Measurements from ENCODE around the gene AMZ1.

The AMZ1 gene

DNA sequence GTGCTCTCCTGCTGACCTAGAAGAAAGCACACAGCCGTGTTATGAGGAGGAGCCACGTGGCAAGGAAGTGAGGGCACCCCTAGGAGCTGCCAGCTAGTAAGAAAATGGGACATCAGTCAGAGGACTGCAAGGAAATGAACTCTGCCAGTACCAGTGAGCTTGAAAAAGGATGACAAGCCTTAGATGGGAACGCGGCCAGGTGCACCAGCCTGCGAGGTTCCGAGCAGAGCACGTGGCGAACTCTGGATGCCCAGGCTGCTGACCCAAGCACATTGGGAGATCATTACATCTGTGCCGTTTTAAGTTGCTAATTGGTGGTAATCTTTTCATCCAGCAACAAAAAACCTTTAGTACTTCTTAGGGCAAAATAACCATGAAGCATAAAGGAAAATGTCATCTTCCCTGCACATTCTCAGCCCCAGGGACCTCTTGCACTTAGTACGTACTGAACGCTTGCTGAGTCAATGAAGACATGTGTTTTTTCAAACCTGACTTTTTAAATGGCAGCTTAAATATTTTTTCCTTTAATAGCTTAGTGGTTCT, 69.4 kb downstream of the AMZ1 start:
- DNase-seq = no peak

DNA sequence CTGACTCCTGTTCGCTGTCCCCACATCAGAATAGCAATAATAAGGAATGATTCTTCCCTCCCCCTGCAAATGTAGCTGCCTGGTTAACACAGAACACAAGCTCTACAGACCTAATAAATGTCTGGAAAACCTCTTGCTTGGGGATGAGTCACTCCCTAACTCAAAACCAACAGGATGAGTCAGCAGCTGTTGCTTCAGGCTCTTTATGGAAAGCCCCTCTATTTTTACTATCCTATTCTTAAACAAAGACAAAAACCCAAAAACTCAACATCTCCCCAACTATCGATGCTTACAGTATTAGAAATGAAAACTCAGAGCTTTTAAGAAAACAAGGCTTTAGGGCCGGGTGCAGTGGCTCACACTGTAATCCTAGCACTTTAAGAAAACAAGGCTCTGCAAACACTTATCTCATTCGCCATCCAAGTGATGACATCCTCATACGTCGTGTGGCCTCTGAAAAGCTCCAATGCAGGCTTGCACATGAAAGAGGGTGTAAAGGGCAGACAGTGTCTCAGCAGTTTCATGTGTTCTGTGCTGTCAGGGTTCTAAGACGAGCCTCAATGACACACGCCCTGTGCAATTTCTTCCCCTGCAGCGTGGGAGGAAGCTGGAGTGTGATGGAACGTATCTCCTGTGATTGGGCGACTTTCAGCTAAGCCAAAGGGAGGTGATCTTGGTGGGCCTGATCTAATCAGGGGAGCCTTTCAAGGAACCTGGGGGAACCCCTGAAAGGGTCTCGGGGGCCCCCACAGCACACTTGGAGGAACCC, 70.1 kb downstream of the AMZ1 start:
- DNase-seq = peak; percentile 43 to 55

DNA sequence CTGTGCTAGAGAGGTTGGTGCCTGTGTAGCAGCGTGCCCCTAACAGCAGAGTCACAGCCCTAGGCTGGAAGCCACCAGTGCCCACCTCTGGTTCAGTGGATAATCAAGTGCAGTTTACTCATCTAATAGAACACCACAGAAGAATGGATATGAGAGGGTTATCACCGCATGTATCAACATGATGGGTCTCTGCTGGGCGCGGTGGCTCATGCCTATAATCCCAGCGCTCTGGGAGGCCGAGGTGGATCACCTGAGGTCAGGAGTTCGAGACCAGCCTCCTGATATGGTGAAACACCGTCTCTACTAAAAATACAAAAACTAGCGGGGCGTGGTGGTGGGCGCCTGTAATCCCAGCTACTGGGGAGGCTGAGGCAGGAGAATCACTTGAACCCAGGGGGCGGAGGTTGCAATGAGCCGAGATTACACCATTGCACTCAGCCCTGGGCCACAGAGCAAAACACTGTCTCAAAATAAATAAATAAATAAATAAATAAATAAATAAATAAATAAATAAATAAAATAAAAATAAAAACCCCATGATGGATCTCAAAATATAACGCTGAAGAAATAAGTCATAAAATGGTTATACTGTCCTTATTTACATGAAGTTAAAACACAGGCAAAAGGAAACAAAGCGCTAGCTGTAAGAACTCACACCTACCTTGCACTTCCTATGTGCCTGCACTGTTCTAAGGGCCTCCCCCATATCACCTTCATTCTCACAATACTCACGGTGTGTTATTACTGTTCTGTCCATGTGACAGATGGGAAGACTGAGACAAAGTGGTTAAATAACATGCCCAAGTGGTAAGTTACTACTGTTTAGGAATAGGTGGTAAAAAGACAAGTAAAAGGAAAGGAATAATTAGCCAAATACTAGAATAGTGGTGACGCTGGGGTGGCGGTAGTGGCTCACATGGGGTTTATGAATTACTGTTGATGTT, 70.9 kb downstream of the AMZ1 start:
- no peak for DNase-seq

DNA sequence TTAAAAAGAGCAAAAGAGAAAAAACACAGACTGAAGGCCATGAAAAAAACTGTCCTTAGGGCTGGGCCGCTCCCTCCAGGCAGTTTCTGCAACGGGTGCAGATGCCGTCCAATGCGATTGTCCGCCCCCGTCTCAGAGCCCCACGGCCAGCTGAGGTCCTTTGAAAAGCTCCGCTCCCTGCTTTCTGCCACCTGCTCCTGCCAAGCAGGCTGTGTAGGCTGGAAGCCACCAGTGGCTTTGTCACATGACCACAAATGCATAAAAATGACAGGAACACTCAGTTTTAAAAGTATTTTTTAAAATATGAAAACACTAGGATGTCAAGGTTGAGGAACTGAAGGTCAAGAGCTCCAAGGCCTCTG, 71.7 kb downstream of the AMZ1 start:
- DNase-seq = no peak

DNA sequence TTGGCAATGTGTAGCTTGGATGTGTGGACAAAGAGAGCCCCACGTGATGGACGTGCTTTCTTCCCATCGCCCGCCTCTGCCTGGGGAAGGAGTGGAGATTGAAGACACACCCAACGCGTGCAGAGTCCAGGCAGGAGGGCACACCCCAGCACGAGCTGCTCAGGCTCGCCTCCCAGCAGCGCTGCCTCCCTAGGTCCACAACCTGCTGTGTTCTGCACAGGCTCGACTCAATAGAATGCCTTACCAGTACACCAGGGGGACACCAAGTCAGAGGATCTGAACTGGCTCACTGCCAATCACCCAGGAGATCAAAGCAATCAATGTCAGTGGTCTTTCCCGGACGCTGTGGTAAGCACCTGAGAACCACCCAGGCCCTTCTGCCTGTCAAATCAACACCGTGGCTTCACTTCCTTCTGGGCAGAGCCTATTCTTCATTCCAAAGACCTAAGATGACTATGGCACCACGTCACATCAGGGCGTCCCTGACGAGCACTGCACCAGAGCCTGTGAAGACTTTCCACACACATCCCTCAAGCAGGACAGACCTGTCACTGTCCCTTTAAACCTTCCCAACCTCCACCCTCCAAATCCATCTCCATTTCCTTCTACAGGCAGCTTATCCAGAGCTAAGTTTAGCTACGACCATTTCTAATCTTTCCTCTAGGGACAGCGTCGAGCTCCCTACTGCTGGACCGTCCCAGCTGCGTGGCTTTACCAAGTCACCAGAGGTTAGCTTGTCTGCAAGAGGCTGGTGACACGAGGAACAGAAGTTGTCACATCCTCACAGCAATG, 72.3 kb downstream of the AMZ1 start:
- DNase-seq = no peak

DNA sequence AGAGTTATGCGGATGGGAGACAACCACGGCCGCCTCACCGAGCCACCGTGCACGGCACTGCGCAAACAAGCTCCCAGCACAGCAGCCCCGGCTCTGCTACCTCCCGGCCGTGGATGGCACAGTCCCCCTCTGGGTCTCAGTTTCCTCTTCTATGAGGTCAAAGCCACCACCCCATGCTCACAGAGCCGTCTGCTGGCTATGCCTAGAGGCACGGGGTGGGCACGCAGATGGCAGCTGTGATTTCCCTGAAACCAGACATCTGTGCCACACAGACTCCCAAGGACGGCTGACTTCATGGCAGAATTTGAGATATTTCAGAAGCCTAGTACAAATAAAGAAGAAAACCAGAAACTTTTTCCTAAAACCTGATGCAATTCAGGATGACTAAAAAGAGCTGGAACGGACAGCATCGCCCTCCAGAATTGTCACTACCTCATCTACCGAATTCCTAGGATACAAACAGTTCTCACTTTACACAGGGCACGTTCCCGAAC, 73.2 kb downstream of the AMZ1 start:
- no peak for DNase-seq

DNA sequence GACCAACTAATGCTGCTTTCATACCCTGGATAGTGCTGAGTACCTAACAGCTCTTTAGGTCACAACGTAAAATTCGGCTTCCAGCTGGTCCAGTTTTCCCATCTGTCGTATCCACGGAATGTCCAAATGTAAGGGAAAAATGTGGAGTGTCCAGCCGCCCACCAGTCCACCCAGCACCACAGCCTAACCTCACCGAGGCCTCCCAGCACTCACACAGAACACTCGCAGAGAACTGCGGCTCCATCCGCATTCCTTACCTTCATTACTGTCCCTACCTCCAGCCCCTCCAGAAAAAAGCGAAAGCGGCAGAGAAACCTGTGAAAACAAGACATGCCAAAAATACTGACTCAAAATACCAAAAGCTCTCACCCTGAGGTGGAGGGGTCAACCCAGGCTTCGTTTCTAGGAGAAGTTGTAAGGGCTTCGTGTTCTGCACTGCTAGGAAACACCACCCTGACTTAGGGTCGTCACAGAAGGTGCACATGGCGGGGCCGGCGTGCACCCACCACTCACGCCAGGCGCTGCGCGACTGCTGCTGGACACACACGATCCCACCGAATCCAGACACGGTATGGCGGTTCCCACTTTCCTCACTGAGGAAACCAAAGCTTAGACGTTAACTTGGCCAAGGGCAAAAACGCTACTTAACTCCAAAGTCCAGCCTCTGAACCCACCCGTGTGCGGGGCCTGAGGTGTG, 73.9 kb downstream of the AMZ1 start:
- no peak for DNase-seq

DNA sequence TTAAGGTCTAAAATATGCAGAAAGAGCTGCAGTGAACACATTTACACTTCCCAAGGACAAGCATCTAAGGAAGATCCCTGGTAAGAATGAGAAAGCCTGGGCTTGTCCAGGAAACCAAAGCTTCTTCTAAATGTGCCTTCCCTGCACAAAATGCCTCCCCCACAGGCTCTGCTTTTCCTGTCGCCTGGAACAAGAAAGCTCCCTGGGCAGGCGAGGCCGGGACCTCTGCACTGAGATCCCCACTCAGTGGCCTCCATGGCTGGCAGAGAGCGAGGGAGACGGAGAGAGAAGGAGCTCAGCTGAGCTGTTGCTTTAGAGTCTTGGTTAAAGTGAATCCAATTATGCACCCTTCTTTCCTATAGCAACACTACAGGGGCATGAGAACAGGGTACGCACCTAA, 75.6 kb downstream of the AMZ1 start:
- no peak for DNase-seq

DNA sequence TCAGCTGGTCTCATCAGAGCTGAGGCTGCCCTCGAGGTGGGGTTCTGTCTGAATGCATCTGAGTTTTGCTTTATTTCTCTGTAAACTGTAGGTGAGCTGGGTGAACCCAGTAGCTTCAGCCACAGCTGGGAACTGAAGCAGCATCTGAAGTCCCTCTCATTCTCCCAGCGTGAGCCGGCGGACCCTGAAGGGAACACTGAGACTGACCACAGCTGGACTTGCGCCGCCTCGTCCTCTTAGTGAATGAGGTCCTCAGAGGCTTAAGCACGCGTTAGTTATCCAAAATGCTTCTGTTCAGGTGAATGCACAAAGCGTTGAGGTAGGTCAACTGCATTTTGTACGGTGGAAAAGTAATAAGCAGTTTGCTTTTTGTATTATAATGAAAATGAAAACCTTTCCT, 76.6 kb downstream of the AMZ1 start:
- no peak for DNase-seq
